ENCODE measurements around the gene GGT5. TPM values are rescaled to one million over a fixed set of nuclear protein-coding genes. Genes with fewer than 3 reads are reported as not detected.
"Not testable (repeated sequence)": the region's sequence is repeated elsewhere in the genome, so short reads cannot be mapped to it uniquely, and the experiment has no call there.

Gene GGT5
- total and polyA plus RNA-seq, 7 donors: 2.8 to 35.2 (median 22.5) TPM

- DNase-seq: no peak
- Histone ChIP-seq H3K9me3 (no peaks in the 10 kb centered on the region), H3K27ac (no peak overlapping the region), H3K27me3 (no peaks in the 10 kb centered on the region), H3K4me3 (no peak overlapping the region), H3K4me1 (peaks cover 0 to 14% (median 3%) of the 10 kb centered on the region in 4 donors), H3K36me3 (no peaks in the 10 kb centered on the region)
- intact Hi-C loops (cut with DNase I): no loop called here
- WGBS, 2 donors: 88 to 89% methylated on average over 8 of the region's 8 CpGs
- TF ChIP-seq POLR2A (IDR thresholded peaks at IDR 0.05) (no peak), CTCF (IDR thresholded peaks at IDR 0.05) (no peak), POLR2AphosphoS5 (IDR thresholded peaks at IDR 0.05) (no peak), EP300 (IDR thresholded peaks at IDR 0.05) (no peak)
These were observed 39.3 kb downstream of the GGT5 start for GRCh38 chr22:24205438-24206195.

DNA sequence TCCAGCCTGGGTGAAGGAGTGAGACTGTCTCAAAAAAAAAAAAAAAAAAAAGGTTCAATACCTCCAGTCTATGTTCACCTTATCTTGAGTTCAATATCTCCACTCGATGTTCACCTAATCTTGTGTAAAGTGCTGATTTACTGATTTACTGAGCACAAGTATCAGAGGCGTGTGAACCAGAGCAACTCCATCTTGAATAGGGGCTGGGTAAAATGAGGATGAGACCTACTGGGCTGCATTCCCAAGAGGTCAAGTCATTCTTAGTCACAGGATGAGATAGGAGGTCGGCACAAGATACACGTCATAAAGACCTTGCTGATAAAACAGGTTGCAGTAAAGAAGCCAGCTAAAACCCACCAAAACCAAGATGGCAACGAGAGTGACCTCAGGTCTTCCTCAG, 41.0 kb downstream of the GGT5 start:
- DNase-seq; H3K27ac ChIP-seq; H3K9me3 ChIP-seq; H3K4me3 ChIP-seq; H3K27me3 ChIP-seq; H3K36me3 ChIP-seq; intact Hi-C loops (cut with DNase I): not testable (repeated sequence)
- WGBS, 2 donors: 75 to 87% methylated on average over 5 of the region's 5 CpGs
- H3K4me1 ChIP-seq: peaks cover 0 to 14% (median 3%) of the 10 kb centered on the region in 4 donors

DNA sequence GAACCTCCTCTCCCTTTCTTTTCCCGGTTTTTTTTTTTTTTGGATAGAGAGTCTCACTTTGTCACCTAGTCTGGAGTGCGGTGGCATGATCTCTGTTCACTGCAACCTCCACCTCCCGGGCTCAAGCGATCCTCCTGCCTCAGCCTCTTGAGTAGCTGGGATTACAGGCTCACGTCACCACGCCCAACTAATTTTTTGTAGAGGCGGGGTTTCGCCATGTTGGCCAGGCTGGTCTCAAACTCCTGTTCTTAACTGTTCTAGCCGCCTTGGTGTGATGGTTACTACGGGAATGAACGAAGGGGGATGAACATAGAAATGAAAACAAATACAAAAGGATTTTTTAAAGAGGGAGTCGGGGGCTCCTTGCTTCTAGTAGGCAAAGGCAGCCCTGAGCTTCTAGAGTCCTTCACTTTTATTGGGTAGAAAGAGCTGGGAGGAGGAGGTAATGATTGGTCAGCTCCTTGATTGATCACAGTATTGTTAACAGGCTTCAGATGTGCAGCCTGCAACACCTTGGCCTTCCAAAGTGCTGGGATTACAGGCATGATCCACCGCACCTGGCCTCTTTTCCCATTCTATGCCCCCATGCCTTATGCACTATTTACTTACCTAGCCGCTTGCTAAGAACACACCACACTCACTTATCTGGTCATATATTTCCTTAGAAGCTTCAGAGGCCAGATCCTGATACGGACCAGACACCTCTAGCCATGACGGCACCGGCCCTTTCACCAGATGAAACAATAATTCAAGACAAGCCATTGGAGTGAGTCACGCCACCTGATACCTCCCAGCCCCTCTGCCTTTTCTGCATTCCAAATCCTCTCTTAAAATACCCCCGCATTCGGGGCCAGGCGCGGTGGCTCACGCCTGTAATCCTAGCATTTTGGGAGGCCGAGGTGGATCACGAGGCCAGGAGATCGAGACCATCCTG, 42.9 kb downstream of the GGT5 start:
- Histone ChIP-seq H3K27me3 (no peaks in the 10 kb centered on the region), H3K36me3 (no peaks in the 10 kb centered on the region), H3K9me3 (no peaks in the 10 kb centered on the region), H3K4me3 (no peak overlapping the region), H3K4me1 (peaks cover 0 to 9% (median 2%) of the 10 kb centered on the region in 4 donors), H3K27ac (no peak overlapping the region)
- 94 to 95% methylated on average over 26 of the region's 26 CpGs for WGBS, 2 donors
- intact Hi-C loops (cut with DNase I): no loop called here
- no peak for DNase-seq
- TF ChIP-seq EP300 (IDR thresholded peaks at IDR 0.05) (no peak), POLR2AphosphoS5 (IDR thresholded peaks at IDR 0.05) (no peak), CTCF (IDR thresholded peaks at IDR 0.05) (no peak), POLR2A (IDR thresholded peaks at IDR 0.05) (no peak)

- TF ChIP-seq POLR2AphosphoS5 (IDR thresholded peaks at IDR 0.05) (no peak), POLR2A (IDR thresholded peaks at IDR 0.05) (no peak), EP300 (IDR thresholded peaks at IDR 0.05) (no peak), CTCF (IDR thresholded peaks at IDR 0.05) (no peak)
- no peak overlapping the region for H3K4me3 ChIP-seq
- intact Hi-C loops (cut with DNase I): no loop called here
- no peak for DNase-seq
- no peaks in the 10 kb centered on the region for H3K36me3 ChIP-seq
- 88 to 91% methylated on average over 7 of the region's 7 CpGs for WGBS, 2 donors
- H3K4me1 ChIP-seq: peaks cover 0 to 9% (median 0%) of the 10 kb centered on the region in 4 donors
- no peaks in the 10 kb centered on the region for H3K27me3 ChIP-seq
- no peak overlapping the region for H3K27ac ChIP-seq
- H3K9me3 ChIP-seq: no peaks in the 10 kb centered on the region
These were observed 44.2 kb downstream of the GGT5 start for GRCh38 chr22:24200619-24201212.

- no peaks in the 10 kb centered on the region for H3K36me3 ChIP-seq
- no peaks in the 10 kb centered on the region for H3K9me3 ChIP-seq
- 84 to 93% methylated on average over 6 of the region's 6 CpGs for WGBS, 2 donors
- no peak for TF ChIP-seq CTCF (IDR thresholded peaks at IDR 0.05)
- TF ChIP-seq EP300 (IDR thresholded peaks at IDR 0.05): no peak
- no peak for TF ChIP-seq POLR2AphosphoS5 (IDR thresholded peaks at IDR 0.05)
- TF ChIP-seq POLR2A (IDR thresholded peaks at IDR 0.05): no peak
- H3K27ac ChIP-seq: no peak overlapping the region
- no peaks in the 10 kb centered on the region for H3K27me3 ChIP-seq
- intact Hi-C loops (cut with DNase I): no loop called here
- DNase-seq: no peak
- no peak overlapping the region for H3K4me3 ChIP-seq
- H3K4me1 ChIP-seq: peaks cover 0 to 9% (median 0%) of the 10 kb centered on the region in 4 donors
These were observed 46.2 kb downstream of the GGT5 start for GRCh38 chr22:24198682-24199052.
